C4-2B (cell line): Measurements from ENCODE around the gene SPRY1.

Experiments
- CTCF ChIP-seq: fragments of 450-650 bp; conservative IDR thresholded peaks from 2 replicates; pipeline ENCODE4 v1.5.1; 2017; ENCODE audit warnings: mild to moderate bottlenecking
- ZFX ChIP-seq: fragments of 450-650 bp; IDR thresholded peaks from 2 replicates; pipeline ENCODE4 v1.6.1; 2017

DNA sequence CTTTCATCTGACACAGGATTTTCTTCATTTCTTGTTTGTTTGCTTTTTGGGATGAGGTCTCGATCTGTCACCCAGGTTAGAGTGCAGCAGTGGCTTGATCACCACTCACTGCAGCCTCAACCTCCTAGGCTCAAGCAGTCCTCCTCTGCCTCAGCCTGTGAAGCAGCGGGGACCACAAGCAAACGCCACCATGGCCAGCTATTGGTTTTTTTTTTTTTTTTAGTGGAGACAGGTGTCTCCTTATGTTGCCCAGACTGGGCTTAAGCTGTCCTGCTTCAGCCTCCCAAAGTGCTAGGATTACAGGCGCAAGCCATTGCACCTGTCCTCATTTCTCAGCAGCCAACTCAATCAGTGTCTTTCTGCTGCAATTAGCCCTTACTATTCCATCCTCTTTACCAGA lies 10.3 kb downstream of the SPRY1 start:
- no peak for TF ChIP-seq CTCF
- TF ChIP-seq ZFX = no peak
